Ishikawa (cell line): ENCODE measurements around the gene TSPAN6.

Source experiments
- CEBPB ChIP-seq: IDR thresholded peaks from 2 replicates; pipeline ENCODE4 v1.6.1; 2012
- CREB1 ChIP-seq: IDR thresholded peaks from 2 replicates; pipeline ENCODE4 v1.6.1; 2012; ENCODE audit warnings: low read depth
- EGR1 ChIP-seq: IDR thresholded peaks from 2 replicates; pipeline ENCODE4 v1.6.1; 2012
- EP300 ChIP-seq: IDR thresholded peaks from 2 replicates; pipeline ENCODE4 v1.6.1; 2012; ENCODE audit warnings: borderline replicate concordance
- FOXM1 ChIP-seq: IDR thresholded peaks from 2 replicates; pipeline ENCODE4 v1.6.1; 2012; ENCODE audit warnings: low read depth, borderline replicate concordance
- NFIC ChIP-seq: IDR thresholded peaks from 2 replicates; pipeline ENCODE4 v1.6.1; 2012
- RAD21 ChIP-seq: IDR thresholded peaks from 2 replicates; pipeline ENCODE4 v1.6.1; 2012; ENCODE audit warnings: low read depth
- REST ChIP-seq: IDR thresholded peaks from 2 replicates; pipeline ENCODE4 v1.6.1; 2012; ENCODE audit warnings: low read depth, mild to moderate bottlenecking
- TAF1 ChIP-seq: IDR thresholded peaks from 2 replicates; pipeline ENCODE4 v1.6.1; 2012; ENCODE audit warnings: low read depth, mild to moderate bottlenecking
- TCF12 ChIP-seq: IDR thresholded peaks from 2 replicates; pipeline ENCODE4 v1.6.1; 2012; ENCODE audit warnings: low read depth
- TEAD4 ChIP-seq: IDR thresholded peaks from 2 replicates; pipeline ENCODE4 v1.6.1; 2012
- USF1 ChIP-seq: IDR thresholded peaks from 2 replicates; pipeline ENCODE4 v1.6.1; 2012
- YY1 ChIP-seq: IDR thresholded peaks from 2 replicates; pipeline ENCODE4 v1.6.1; 2012; ENCODE audit warnings: low read depth
- ZBTB7A ChIP-seq: IDR thresholded peaks from 2 replicates; pipeline ENCODE4 v1.6.1; 2012; ENCODE audit warnings: low read depth
- TF ChIP-seq, protein P1 (sequence below): IDR thresholded peaks from 2 replicates; pipeline ENCODE4 v1.6.1; 2012

TSPAN6 gene

DNA sequence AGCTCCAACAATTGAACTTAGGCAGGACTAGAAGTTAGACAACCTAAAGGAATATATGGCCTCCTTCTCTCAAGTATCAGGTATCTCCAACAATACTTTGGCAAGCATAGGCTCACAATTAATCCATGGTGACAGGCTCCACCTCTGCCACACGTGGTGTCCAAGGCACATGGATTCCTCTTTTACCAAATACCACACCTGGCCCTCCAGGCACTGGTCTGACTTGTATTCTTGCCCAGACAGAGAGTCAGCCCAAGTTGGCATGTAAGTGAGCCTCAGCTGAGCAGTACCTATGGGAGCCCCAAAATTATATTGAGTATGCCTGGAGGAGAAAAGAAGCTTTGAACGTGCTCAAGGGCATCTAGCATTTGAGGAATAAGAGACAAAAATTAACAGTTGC lies 27.0 kb upstream of the TSPAN6 start:
- TF ChIP-seq, protein P1, sequence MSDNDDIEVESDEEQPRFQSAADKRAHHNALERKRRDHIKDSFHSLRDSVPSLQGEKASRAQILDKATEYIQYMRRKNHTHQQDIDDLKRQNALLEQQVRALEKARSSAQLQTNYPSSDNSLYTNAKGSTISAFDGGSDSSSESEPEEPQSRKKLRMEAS, result 0 out of 2 replicates have a peak, but pooled peaks have one; percentile 25
- TF ChIP-seq REST (no peak), CEBPB (no peak), FOXM1 (no peak), CREB1 (no peak), USF1 (peak; percentile 42; the same call in 1 of the 2 replicates), RAD21 (no peak), ZBTB7A (no peak)

DNA sequence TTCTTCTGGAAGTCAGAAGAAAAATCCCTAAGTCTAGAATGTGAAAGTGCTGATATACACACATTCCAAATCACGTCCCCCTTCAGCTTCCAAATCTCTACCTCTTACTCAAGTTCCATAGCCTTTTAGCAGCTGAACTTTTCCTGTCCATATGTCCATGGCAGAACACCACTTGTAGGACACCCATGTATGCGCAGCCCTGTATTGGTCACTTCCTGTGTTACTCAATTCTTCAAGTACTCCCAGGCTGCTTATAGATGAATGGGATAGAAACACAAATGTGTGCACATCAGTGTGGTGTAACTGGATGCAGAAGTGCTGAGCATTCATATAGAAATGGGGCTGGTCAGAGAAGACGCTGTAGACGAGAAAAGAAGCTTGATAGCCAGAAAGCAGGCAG lies 26.2 kb upstream of the TSPAN6 start:
- TF ChIP-seq FOXM1, result no peak

GRCh38 chrX:100662170-100662569 lies 25.6 kb upstream of the TSPAN6 start:
- TF ChIP-seq, protein P1, result no peak
- TF ChIP-seq TAF1 (no peak), REST (no peak), CREB1 (no peak), EGR1 (no peak), YY1 (no peak), FOXM1 (no peak), USF1 (no peak), NFIC (no peak), TCF12 (no peak), TEAD4 (no peak)

- no peak for TF ChIP-seq EGR1
These were observed 23.0 kb upstream of the TSPAN6 start for GRCh38 chrX:100659431-100660137.

DNA sequence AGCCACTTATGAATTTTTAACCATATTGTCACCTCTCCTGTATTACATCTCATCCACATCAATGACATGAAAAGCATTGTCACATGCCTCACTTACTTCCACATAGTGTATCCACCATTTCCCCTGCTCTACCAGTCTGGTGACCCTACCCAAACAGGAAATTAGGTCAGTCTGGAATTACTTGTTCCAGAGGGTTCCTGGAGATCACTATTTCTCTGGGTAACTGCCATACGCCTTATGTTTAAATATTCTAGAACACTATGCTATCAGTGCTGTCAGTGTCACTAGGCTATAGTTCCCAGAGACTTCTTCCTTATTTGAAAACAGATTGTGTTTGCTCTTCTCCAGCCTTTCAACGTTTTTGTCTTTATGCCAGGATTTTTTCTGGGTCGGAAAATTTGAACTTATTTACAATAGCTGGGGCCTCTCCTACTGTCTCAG lies 22.4 kb upstream of the TSPAN6 start:
- TF ChIP-seq TEAD4 (no peak), USF1 (no peak), RAD21 (no peak), CEBPB (no peak), YY1 (no peak), REST (no peak), CREB1 (no peak), EP300 (no peak), NFIC (no peak), ZBTB7A (no peak)
